Stomach (tissue), 4 donors: ENCODE results near the gene AGL.

Source experiments
- CTCF ChIP-seq, 7 experiments: fragments of 450-650 bp in 4 of 7; fragments of 200-600 bp in 3 of 7; sonication (generic) in 3 of 7; IDR thresholded peaks; one replicate each; pipeline ENCODE4 v1.5.1; 2016 to 2019; ENCODE audit warnings: antibody characterized with exemption in 7 of 7, control low read depth in 2 of 7, mild to moderate bottlenecking in 1 of 7
- EP300 ChIP-seq: sonication (generic); formaldehyde crosslinking; IDR thresholded peaks from one replicate; pipeline ENCODE4 v1.6.1; 2017; ENCODE audit warnings: antibody characterized with exemption
- POLR2A ChIP-seq, 4 donors: fragments of 450-650 bp; IDR thresholded peaks; one replicate each; pipeline ENCODE4 v1.6.1; 2016; ENCODE audit warnings: antibody characterized with exemption in 4 of 4, control low read depth in 2 of 4, mild to moderate bottlenecking in 1 of 4, moderate library complexity in 1 of 4
- POLR2AphosphoS5 ChIP-seq, 3 donors: sonication (generic); formaldehyde crosslinking; IDR thresholded peaks; one replicate each; pipeline ENCODE4 v1.6.1; 2016; ENCODE audit warnings: antibody characterized with exemption in 3 of 3

DNA sequence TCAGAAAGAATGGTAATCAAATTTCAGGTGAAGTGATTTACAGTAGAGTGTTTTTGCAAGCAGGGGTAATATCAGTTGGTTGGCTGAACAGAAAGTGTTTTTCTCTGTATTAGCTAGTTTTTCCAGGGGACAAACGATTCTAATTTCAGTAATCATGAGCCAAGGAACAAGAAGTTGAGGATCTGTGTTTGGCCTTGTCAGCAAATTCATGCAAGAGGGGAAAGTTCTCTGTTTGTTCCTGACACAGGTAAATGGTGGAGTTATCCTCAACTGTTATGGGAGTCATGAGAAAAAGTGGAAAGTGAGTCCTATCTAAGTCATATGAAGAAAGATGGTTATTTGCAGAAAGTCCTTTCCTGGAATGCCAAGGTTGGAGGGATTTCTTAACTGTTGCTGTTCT, 95.0 kb downstream of the AGL start:
- TF ChIP-seq POLR2AphosphoS5 (IDR thresholded peaks at IDR 0.05), result no peak
- no peak for TF ChIP-seq CTCF (IDR thresholded peaks at IDR 0.05)
- no peak for TF ChIP-seq POLR2A (IDR thresholded peaks at IDR 0.05)
- TF ChIP-seq EP300, result no peak
